ENCODE results near the gene HSD17B11. TPM values are rescaled to one million over a fixed set of nuclear protein-coding genes. Genes with fewer than 3 reads are reported as not detected.

The HSD17B11 gene
- total and polyA plus RNA-seq, 2 of the 8 experiments (the other 6 are each of a cell fraction or from before 2014, with no cell fraction given): 6.0 to 9.0 TPM

DNA sequence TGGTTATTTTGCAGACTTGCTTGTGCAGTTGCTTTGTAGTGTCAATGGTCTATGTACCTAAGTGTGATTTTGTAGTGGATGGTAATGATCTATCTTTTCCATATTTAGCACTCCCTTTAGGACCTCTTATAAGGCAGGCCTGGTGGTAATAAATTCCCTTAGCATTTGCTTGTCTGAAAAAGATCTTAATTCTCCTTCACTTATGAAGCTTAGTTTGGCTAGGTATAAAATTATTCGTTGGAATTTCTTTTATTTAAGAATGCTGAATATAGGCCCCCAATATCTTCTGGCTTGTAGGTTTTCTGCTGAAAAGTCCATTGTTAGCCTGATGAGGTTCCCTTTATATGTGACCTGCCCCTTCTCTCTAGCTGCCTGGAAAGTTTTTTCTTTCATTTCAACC is 57.7 kb downstream of the HSD17B11 start:
- no peak overlapping the region for H2BK120ac ChIP-seq (replicated peaks; ENCODE audit: low read depth, low read length)
- no peak overlapping the region for H2BK15ac ChIP-seq (ENCODE audit: low read length)
- no peak for DNase-seq (ENCODE audit: low read depth in 1 of 2, low spot score in 2 of 2)
- no peak for TF ChIP-seq BRCA1 (IDR thresholded peaks at IDR 0.05; ENCODE audit: low read depth, low read length)
- TF ChIP-seq TAF1 (IDR thresholded peaks at IDR 0.05; ENCODE audit: low read depth, low read length): no peak
- TF ChIP-seq RFX5 (IDR thresholded peaks at IDR 0.05; ENCODE audit: borderline replicate concordance, low read depth, low read length): no peak
- TF ChIP-seq JUN (IDR thresholded peaks at IDR 0.05; ENCODE audit: low read depth, low read length): no peak
- TF ChIP-seq RBBP5 (IDR thresholded peaks at IDR 0.05; ENCODE audit: borderline replicate concordance, low read depth, low read length): no peak
- no peak for TF ChIP-seq RNF2 (IDR thresholded peaks at IDR 0.05; ENCODE audit: borderline replicate concordance, low read depth, low read length, missing control alignments, poor library complexity, severe bottlenecking)
- TF ChIP-seq, protein P1, sequence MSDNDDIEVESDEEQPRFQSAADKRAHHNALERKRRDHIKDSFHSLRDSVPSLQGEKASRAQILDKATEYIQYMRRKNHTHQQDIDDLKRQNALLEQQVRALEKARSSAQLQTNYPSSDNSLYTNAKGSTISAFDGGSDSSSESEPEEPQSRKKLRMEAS (IDR thresholded peaks at IDR 0.05): no peak
- no peak for TF ChIP-seq EP300 (IDR thresholded peaks at IDR 0.05; ENCODE audit: borderline replicate concordance in 1 of 2, low read depth in 2 of 2, low read length in 2 of 2)
- TF ChIP-seq SIX5 (IDR thresholded peaks at IDR 0.05; ENCODE audit: low read depth, low read length): no peak
- TF ChIP-seq YY1 (IDR thresholded peaks at IDR 0.05; ENCODE audit: low read depth, low read length): no peak
- TF ChIP-seq BCL11A (IDR thresholded peaks at IDR 0.05; ENCODE audit: low read depth in 2 of 2, low read length in 2 of 2): no peak
- TF ChIP-seq POLR2AphosphoS5 (IDR thresholded peaks at IDR 0.05; ENCODE audit: low read depth, low read length): no peak
- TF ChIP-seq HDAC6 (IDR thresholded peaks at IDR 0.05; ENCODE audit: low read depth, low read length): no peak
- no peak for TF ChIP-seq EGR1 (IDR thresholded peaks at IDR 0.05; ENCODE audit: borderline replicate concordance, low read depth, low read length)
- TF ChIP-seq POLR2A (IDR thresholded peaks at IDR 0.05; ENCODE audit: control extremely low read depth in 1 of 2, low read depth in 2 of 2, low read length in 2 of 2): no peak

More for the DNA sequence above, 57.7 kb downstream of the HSD17B11 start:
- H2BK5ac ChIP-seq (ENCODE audit: low read depth, low read length): no peak overlapping the region
- FAIRE-seq: no peak
- no peaks in the 10 kb centered on the region; a peak in 1 of 8 replicates for H3K36me3 ChIP-seq (ENCODE audit: control insufficient read depth in 2 of 4, insufficient read depth in 4 of 4, low read length in 3 of 4)
- no peak overlapping the region for H3K4me3 ChIP-seq (ENCODE audit: extremely low read depth in 1 of 4, insufficient read depth in 2 of 4, low read depth in 3 of 4, low read length in 4 of 4)
- no peaks in the 10 kb centered on the region; the same call in 1 of the 2 replicates for H3K23me2 ChIP-seq (ENCODE audit: low read depth, low read length)
- WGBS, 2 experiments (ENCODE audit: extremely low coverage in 1 of 2, insufficient coverage in 1 of 2, insufficient read length in 1 of 2, insufficient replicate concordance in 2 of 2, low coverage in 1 of 2, low lambda C conversion rate in 2 of 2, missing lambda C conversion rate in 1 of 2): 100% methylated on average over 1 of the region's 1 CpG; no CpG with 5 or more reads in 1 of the 2 experiments
- no peak overlapping the region for H4K5ac ChIP-seq (ENCODE audit: insufficient read length, low read depth, low read length)
- H3K79me1 ChIP-seq (ENCODE audit: low read depth, low read length): no peaks in the 10 kb centered on the region
- H4K20me1 ChIP-seq (replicated peaks in 1 of 2; ENCODE audit: control insufficient read depth in 1 of 2, insufficient read depth in 2 of 2, low read length in 2 of 2): no peaks in the 10 kb centered on the region
- H3K23ac ChIP-seq (ENCODE audit: insufficient read length): no peak overlapping the region
- H3K4ac ChIP-seq (replicated peaks; ENCODE audit: insufficient read length, low read depth, low read length): no peak overlapping the region
- H2AFZ ChIP-seq (ENCODE audit: low read length): no peak overlapping the region
- H2BK20ac ChIP-seq (ENCODE audit: low read length): no peak overlapping the region
- H3K14ac ChIP-seq (ENCODE audit: insufficient read length): no peak overlapping the region
- H2BK12ac ChIP-seq (ENCODE audit: low read depth, low read length): no peak overlapping the region
- no peak overlapping the region for H3K9ac ChIP-seq (replicated peaks in 1 of 4; ENCODE audit: extremely low read depth in 1 of 4, low read depth in 3 of 4, low read length in 3 of 4)
- ChIA-PET POLR2A (ENCODE audit: partially characterized antibody) (no interaction called here), CTCF (ENCODE audit: partially characterized antibody) (interaction anchor here (1.0 kb wide), 1 partner anchor 20 kb away, joined by 3 read pairs; no protein-coding TSS in a partner anchor)
- H3K27ac ChIP-seq (ENCODE audit: low read depth, low read length): no peak overlapping the region
- H3K4me2 ChIP-seq (ENCODE audit: insufficient read depth in 1 of 2, low read depth in 2 of 2, low read length in 2 of 2): no peak overlapping the region
- H3K27me3 ChIP-seq (replicated peaks in 1 of 4; ENCODE audit: control insufficient read depth in 3 of 4, extremely low read depth in 1 of 4, insufficient read depth in 3 of 4, low read length in 3 of 4): no peaks in the 10 kb centered on the region
- H3K56ac ChIP-seq (replicated peaks; ENCODE audit: insufficient read length, low read depth, low read length): no peak overlapping the region
- H3K18ac ChIP-seq (ENCODE audit: extremely low read depth, low read length): no peak overlapping the region
- no peak overlapping the region for H4K91ac ChIP-seq (replicated peaks; ENCODE audit: insufficient read length, low read length)
- H3K9me3 ChIP-seq (ENCODE audit: insufficient read depth in 2 of 2, low read depth in 1 of 2, low read length in 1 of 2): peaks cover 4 to 9% of the 10 kb centered on the region in 2 experiments; a peak in 2 of 4 replicates
- no peak overlapping the region for H2AK5ac ChIP-seq (ENCODE audit: low read depth, low read length)
- H4K8ac ChIP-seq (ENCODE audit: extremely low read depth, insufficient read depth, low read length): no peak overlapping the region
- 0 out of 7 replicates have a peak, but pooled peaks cover 0 to 3% (median 0%) of the 10 kb centered on the region in 4 experiments for H3K4me1 ChIP-seq (replicated peaks in 1 of 4; ENCODE audit: control insufficient read depth in 3 of 4, insufficient read depth in 4 of 4, low read length in 3 of 4)
- no peaks in the 10 kb centered on the region for H3K79me2 ChIP-seq (ENCODE audit: control insufficient read depth in 1 of 2, insufficient read depth in 2 of 2, low read length in 2 of 2)

Data from H1 (cell line).